Measurements from ENCODE around the gene ALDH2.

Gene ALDH2

GRCh38 chr12:111864913-111865312 lies 98.2 kb downstream of the ALDH2 start:
- TF ChIP-seq, protein P1, sequence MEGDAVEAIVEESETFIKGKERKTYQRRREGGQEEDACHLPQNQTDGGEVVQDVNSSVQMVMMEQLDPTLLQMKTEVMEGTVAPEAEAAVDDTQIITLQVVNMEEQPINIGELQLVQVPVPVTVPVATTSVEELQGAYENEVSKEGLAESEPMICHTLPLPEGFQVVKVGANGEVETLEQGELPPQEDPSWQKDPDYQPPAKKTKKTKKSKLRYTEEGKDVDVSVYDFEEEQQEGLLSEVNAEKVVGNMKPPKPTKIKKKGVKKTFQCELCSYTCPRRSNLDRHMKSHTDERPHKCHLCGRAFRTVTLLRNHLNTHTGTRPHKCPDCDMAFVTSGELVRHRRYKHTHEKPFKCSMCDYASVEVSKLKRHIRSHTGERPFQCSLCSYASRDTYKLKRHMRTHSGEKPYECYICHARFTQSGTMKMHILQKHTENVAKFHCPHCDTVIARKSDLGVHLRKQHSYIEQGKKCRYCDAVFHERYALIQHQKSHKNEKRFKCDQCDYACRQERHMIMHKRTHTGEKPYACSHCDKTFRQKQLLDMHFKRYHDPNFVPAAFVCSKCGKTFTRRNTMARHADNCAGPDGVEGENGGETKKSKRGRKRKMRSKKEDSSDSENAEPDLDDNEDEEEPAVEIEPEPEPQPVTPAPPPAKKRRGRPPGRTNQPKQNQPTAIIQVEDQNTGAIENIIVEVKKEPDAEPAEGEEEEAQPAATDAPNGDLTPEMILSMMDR (IDR thresholded peaks at IDR 0.05; ENCODE audit: borderline replicate concordance, control extremely low read depth, extremely low read depth, insufficient read depth, missing control alignments): no peak
- in situ Hi-C loops (cut with MboI; ENCODE audit: low sequenced_read_pairs, unreplicated experiment): no loop called here
- DNase-seq (ENCODE audit: low spot score): no peak

All from GM13976 (cell line).